ENCODE measurements around the gene SMPDL3A.

Gene SMPDL3A

GRCh38 chr6:122808121-122808885 is 19.2 kb downstream of the SMPDL3A start:
- no peak for DNase-seq

- no peak for DNase-seq
Observed at GRCh38 chr6:122809001-122809400, 19.9 kb downstream of the SMPDL3A start.

GRCh38 chr6:122809691-122810090 is 20.6 kb downstream of the SMPDL3A start:
- DNase-seq = no peak

GRCh38 chr6:122810189-122810588 is 21.1 kb downstream of the SMPDL3A start:
- DNase-seq = no peak

GRCh38 chr6:122817358-122817757 is 28.3 kb downstream of the SMPDL3A start:
- no peak for DNase-seq

- no peak for DNase-seq
Observed at GRCh38 chr6:122817766-122818165, 28.7 kb downstream of the SMPDL3A start.

- peak; percentile 7 for DNase-seq
Observed at GRCh38 chr6:122818866-122819265, 29.8 kb downstream of the SMPDL3A start.

GRCh38 chr6:122821095-122821494 is 32.0 kb downstream of the SMPDL3A start:
- no peak for DNase-seq

GRCh38 chr6:122825163-122825562 is 36.1 kb downstream of the SMPDL3A start:
- DNase-seq = no peak

- no peak for DNase-seq
Observed at GRCh38 chr6:122829456-122829855, 40.4 kb downstream of the SMPDL3A start.

GRCh38 chr6:122831511-122831910 is 42.5 kb downstream of the SMPDL3A start:
- no peak for DNase-seq

GRCh38 chr6:122832459-122832858 is 43.4 kb downstream of the SMPDL3A start:
- no peak for DNase-seq

GRCh38 chr6:122833021-122833491 is 44.0 kb downstream of the SMPDL3A start:
- DNase-seq = no peak

- DNase-seq = peak; percentile 21
Observed at GRCh38 chr6:122838060-122838780, 49.2 kb downstream of the SMPDL3A start.

GRCh38 chr6:122839472-122839871 is 50.4 kb downstream of the SMPDL3A start:
- peak; percentile 21 for DNase-seq

GRCh38 chr6:122839906-122840305 is 50.8 kb downstream of the SMPDL3A start:
- no peak for DNase-seq

- no peak for DNase-seq
Observed at GRCh38 chr6:122845464-122845863, 56.4 kb downstream of the SMPDL3A start.

- no peak for DNase-seq
Observed at GRCh38 chr6:122845916-122846612, 57.0 kb downstream of the SMPDL3A start.

- DNase-seq = no peak
Observed at GRCh38 chr6:122853259-122853995, 64.4 kb downstream of the SMPDL3A start.

Measured in DMS79 treated with DMSO at 0.1 percent for 48 hours (cell line).